ENCODE data around the gene SCD.

DNA sequence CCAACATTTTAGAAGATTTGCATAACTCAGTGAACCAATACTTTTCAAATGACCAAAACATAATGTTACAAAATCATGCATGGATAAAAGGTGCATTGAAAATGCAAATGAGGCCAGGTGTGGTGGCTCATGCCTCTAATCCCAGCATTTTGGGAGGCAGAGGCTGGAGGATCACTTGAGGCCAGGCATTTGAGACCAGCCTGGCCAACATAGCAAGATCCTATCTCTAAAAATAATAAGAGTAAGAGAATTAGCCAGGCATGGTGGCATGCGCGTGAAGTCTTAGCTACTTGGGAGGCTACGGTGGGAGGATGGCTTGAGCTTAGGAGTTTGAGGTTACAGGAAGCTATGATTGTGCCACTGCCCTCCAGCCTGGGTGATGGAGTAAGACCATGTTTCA, 33.4 kb downstream of the SCD start:
- TF ChIP-seq, protein P1, sequence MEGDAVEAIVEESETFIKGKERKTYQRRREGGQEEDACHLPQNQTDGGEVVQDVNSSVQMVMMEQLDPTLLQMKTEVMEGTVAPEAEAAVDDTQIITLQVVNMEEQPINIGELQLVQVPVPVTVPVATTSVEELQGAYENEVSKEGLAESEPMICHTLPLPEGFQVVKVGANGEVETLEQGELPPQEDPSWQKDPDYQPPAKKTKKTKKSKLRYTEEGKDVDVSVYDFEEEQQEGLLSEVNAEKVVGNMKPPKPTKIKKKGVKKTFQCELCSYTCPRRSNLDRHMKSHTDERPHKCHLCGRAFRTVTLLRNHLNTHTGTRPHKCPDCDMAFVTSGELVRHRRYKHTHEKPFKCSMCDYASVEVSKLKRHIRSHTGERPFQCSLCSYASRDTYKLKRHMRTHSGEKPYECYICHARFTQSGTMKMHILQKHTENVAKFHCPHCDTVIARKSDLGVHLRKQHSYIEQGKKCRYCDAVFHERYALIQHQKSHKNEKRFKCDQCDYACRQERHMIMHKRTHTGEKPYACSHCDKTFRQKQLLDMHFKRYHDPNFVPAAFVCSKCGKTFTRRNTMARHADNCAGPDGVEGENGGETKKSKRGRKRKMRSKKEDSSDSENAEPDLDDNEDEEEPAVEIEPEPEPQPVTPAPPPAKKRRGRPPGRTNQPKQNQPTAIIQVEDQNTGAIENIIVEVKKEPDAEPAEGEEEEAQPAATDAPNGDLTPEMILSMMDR (IDR thresholded peaks at IDR 0.05) = no peak
- TF ChIP-seq POLR2A (IDR thresholded peaks at IDR 0.05) = no peak
